Inflammatory macrophage treated with lipopolysaccharide for 1 hour (primary cell): ENCODE results near the gene TMIE.

Source experiments
- DNase-seq, 2 donors: peaks; one replicate each; pipeline ENCODE4 v3.0.0-alpha.2; 2020 to 2022

The TMIE gene, protein sequence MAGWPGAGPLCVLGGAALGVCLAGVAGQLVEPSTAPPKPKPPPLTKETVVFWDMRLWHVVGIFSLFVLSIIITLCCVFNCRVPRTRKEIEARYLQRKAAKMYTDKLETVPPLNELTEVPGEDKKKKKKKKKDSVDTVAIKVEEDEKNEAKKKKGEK

GRCh38 chr3:46701181-46701939, at the start of gene TMIE:
TMIE (plus strand) TSS chr3:46701392; CDS start chr3:46701488, 96 bp downstream.
- no peak for DNase-seq

DNA sequence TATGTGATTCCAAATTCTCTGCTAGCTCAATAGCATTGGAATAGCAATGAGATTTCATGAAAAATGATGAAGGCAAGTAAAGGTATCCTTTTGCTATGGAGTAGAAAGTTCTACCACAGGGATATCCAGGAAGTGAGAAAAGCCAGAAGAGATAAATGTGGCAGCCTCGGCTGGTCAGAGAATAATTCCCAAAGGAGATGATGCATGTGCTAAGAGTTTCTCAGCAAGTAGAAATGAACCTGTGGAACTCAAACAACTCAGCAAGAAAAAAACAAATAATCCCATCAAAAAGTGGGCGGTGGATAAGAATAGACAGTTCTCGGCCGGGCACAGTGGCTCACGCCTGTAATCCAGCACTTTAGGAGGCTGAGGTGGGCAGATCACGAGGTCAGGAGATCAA, 45.9 kb upstream of the TMIE start:
- no peak for DNase-seq

- DNase-seq: no peak
These were observed 44.2 kb upstream of the TMIE start for GRCh38 chr3:46656778-46657556.

GRCh38 chr3:46659285-46659684, 41.9 kb upstream of the TMIE start:
- DNase-seq: no peak

DNA sequence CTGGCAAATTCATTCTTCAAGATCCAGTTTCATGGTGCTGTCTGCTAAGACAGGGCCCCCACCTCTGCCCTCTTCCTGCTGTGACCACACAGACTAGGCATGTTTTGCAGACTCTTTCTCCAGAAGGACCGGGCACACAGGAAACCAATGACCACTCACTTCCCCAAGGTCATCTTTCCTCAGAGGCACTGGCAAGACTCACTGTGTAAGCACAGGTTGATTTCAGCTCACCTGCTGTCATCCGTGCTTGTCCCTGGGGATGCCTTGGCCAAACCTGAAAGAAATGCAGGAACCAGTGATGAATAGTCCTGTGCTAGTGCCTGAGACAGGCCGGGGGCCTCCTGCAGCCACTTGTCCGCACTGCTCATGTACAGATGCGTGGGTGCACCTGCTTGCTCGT, 41.2 kb upstream of the TMIE start:
- DNase-seq: no peak

DNA sequence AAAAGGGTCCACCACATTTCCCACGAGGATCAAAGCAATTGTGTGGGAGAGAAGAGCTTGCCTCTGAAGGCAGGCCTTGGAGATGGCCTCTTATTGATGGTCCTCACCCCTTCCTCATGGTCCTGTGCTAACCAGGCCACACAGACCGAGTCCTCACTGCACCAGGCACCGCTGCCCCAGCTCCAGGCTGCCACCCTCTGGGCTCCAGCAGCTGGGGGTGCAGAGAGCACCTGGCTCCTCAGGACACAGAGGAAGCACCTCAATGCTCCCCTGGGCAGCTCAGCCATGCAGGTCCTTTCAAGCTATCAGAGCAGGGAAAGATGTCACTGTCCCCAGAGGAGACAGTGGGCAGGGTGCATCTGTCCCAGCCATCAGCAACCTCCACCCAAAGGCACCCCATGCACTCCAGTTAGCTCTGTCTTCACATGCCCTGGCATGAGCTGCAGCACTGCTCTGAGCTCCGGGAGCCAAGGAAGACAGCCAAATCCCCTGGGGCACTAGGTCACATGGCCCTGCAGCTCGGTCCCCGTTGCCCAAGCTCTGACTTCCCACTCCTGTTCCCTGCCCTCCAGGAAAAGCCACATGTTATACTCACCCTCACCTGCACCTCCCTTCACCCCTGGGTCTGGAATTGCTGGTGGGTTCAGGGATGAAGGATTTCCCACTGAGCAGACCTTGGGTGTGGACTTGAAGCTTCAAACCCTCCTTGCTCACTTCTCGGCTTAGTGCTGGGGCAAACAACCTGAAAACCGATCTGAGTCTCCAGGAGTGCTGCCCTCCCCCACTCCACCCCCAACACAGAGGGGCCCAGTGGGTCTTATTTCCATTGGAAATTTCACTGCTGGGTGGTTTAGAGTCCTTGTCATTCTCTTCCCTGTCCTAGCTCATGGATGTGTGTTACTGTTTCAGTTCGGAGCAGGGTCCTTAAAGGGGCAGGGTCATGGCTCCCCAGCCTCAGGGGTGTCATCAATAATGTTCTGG, 40.4 kb upstream of the TMIE start:
- no peak for DNase-seq

- DNase-seq: no peak
These were observed 39.1 kb upstream of the TMIE start for GRCh38 chr3:46661776-46662766.

- DNase-seq: no peak
These were observed 38.2 kb upstream of the TMIE start for GRCh38 chr3:46662771-46663551.

- DNase-seq: no peak
These were observed 37.5 kb upstream of the TMIE start for GRCh38 chr3:46663591-46664135.

DNA sequence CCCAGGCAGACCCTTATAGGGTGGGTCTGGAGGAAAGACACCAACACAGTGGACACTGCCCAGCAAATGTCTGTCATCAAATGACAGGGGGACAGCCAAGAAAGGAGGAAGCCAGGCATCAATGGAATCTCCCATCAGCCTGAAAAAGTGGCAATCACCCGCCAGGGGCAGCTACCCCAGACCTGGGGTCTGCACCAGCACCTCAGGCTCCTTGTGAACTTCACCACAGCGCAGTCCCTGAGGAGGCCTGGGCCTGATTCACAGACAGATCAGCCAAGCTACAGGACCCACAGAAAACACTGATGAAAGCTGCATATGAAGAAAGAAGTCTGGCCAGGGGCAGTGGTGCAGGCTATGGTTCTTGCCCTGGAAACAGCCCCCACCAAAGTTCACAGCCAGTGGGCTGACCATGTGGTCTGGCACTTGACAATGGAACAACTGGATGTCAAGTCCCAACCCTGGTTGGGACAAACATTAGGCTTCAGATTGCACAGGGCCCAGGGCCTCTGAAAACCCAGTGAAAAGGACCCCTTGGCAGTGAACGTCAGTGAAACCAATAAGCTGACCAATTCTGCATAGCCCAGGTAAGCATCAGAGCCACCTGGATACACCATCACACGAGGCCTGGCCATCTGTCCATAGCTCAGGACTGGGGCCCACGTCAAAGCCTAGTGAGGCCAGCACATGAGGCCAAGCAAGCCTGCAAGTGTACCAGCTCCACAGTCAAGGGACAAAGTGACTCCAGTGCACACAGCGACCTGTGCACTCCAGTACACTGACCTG, 36.8 kb upstream of the TMIE start:
- no peak for DNase-seq

DNA sequence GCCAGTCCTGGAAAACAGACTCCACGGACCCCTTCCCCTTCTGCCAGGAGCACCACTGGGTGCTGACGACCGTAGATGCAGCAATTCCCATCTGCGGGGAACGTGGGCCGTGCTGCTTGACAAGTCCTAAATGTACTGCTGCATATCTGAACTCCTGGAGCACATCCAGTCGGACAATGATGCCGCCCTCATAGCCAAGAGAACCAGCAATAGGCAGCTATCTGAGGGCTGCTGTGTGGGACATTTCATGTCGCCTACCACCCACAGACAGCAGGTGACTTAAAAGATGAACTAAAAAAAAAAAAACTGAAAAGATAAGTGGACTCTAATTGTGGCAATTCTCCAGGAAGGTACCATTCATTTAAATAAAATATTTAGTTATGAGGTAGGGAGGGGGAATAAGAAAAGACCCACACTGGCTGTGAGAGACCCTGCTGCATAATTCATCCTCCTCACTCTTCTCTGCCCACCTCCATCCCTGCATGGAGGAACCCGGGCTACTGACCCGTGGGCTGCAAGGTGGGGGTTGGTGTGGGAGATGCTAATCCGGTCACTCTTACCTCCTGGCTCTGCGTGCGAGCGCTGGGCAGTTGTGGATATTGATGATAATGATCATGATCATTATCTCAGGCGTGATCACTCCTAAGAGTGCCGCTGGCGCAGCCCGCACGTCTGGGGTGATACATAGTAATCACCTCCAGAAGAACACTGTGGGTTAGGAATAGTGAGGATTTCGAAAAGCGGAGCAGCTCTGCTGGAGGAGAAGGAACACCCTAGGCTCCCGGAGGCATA, 36.0 kb upstream of the TMIE start:
- DNase-seq: no peak

DNA sequence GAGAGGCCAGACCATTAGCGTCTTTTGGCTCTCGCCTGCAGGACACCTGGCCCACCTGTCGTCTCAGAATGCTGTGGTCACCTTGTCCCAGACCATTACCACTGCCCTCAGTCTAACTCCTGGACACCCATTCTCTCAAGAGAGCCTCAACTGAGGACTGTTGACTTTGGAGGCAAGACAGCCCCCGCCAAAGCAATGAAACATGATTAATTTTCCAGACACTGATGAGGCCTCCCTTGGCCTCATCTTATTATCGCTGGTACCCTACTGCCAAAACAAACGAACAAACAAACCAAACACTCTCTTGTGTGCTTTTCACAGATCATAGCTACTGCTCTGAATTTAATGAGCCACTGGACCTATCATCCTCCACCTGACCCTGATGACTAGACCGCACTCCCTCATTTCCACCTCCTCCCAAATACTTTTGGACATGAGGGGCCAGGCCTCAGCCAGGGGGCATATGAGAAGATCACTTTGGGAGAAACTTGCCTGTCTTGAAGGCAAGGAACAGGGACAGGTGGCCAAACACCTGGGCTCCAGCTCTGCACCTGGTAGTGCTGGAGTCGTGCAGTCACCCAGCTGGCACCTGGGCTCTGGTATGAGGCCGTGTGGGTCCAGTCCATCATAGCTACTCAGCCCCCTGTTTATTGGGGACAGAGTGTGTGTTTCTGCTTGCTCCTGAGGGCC, 35.3 kb upstream of the TMIE start:
- DNase-seq: no peak

- DNase-seq: no peak
These were observed 34.7 kb upstream of the TMIE start for GRCh38 chr3:46666453-46666845.

DNA sequence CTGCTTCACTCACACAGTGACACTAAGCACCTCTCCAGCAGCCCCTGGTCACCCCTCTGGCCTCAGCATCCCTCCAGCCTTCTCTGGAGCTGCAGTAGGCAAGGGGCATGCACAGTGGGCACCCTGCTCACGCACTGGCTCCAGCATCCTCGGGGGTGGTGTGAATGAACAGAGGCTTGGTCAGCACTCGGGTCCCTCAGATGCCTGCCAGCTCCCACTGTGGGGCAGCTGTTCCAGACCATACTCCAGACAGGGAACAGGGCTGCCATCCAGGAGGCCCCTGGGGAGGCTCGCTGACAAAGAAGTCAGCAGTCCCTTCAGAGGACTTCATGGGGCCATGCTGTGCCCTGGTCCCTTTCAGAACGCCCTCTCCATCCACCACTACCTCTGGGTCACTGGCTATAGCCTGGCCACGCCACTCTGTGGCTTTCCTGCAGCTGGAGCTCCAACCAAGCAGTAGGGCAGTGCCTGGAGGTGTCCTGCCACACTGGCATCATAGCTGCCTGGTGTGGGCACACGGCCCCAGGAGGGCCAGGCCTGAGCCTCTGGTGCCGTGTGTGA, 34.1 kb upstream of the TMIE start:
- DNase-seq: no peak

DNA sequence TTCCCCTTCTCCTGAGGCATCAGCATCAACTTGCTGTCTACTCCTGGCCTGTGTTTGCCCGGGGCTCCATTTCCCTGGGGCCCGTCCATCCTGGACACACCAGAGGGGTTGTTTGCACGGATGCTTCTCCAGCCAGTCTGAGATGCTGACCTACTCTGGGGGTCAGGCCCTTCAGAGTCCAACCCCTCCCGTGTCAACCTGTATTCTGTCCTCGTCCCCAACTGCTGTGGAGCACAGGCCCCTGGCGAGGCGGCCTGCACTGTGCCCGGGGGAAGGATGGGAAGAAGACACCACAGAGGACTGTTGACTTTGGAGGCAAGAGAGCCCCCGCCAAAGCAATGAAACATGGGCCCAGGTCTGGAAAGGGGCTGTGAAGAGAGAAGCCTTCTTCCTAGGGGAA, 33.5 kb upstream of the TMIE start:
- DNase-seq: no peak

DNA sequence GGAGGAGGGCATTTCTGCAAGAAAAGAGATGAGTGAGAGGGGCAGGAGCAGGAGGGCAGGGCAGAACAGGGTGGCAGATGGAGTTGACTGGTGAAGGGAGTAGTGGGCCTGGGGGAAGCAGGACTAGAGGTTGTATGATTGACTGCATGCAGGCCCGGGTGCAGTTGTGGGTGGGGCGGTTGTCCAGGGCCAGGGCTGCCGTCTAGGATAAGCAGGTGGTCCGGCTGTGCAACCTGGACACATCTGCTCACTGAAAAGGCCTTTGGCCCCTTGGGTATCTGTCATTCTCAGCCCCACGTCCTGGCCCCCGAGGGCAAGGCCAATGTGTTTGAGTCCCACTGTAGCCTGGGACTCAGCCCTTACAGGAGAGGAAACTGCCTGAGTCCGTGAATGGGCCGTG, 33.1 kb upstream of the TMIE start:
- DNase-seq: no peak

DNA sequence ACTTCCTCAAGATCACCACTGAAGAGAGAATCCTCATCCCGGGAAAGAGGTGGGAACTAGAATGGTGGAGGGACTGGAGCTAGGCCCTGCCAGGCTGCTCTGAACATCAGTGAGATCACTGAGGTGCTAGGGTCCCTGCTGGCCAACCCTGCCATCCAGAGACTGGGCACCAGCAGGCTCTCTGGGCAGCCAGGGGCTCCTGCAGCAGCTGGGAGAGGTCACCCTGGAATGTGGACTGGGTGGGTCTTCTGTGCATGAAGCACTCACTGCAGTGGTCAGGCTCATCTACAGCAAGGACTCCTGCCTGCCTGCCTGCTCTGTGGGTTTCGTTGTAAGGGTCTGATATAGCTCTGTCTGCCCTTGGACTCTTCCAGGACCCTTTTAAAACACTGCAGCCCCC, 32.6 kb upstream of the TMIE start:
- DNase-seq: no peak
